ENCODE data around the gene RBM7.

Gene RBM7

GRCh38 chr11:114396916-114397315 lies 3.5 kb upstream of the RBM7 start:
- DNase-seq (ENCODE audit: low spot score), result no peak
- no peak for FAIRE-seq

- DNase-seq (ENCODE audit: low spot score), result no peak
- FAIRE-seq, result no peak
Measured at GRCh38 chr11:114397349-114397982, 3.0 kb upstream of the RBM7 start.

GRCh38 chr11:114398303-114398920 lies 2.1 kb upstream of the RBM7 start:
- DNase-seq (ENCODE audit: low spot score), result no peak
- FAIRE-seq, result no peak

DNA sequence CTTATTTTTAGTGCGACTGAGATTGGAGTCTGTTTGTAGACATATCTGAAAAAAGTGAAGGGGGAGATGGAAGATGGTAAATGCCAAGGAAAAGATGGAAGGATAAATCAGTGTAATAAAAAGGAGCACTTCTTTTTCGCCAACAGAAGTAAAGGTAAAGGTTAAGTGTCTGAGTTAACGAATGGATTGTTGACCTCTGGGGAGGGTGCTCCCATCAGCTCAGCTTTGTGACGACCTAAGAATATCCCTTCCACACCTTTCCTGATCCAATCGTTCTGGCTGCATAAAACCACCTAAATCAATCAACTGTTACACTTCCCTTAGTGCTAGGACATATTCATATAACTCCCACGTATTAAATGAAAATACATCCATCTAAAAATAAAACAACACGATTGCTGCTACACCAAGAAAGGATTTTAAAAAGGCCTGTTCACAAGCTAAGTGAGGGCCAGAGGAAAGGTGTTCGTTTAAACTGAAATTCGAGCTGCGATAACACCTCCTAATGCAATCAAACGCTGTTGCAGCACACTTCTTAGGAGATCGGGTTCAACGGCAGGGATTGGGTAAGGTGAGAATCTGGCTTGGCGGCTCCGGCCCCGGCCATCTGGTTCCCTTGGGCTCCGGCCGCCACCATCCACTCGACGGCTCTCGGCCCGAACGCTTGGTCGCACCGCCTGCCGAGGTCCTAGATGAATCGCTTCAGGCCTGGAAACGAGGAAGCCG lies 813 bp upstream of the RBM7 start:
- FAIRE-seq (no peak), DNase-seq (ENCODE audit: low spot score) (no peak)

- no peak for DNase-seq (ENCODE audit: low spot score)
- FAIRE-seq, result no peak
Measured at GRCh38 chr11:114400915-114401223, 403 bp downstream of the RBM7 start.

GRCh38 chr11:114401311-114401710 lies 845 bp downstream of the RBM7 start:
- FAIRE-seq, result no peak

DNA sequence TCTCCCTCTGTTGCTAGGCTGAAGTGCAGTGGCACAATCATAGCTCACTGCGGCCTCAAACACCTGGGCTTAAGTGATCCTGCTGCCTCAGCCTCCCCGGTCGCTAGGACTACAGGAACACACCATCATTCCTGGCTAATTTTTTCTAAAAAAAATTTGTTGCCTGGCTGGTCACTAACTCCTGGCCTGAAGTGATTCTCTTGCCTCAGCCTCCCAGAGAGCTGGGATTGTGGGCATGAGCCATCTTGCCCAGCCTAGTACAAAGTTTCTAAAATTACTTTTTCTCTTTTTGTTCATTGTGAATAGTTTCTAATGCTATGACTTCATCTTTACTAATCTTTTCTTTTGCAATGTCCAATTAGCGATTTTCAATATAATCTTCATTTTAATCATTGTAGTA lies 12.5 kb downstream of the RBM7 start:
- DNase-seq (ENCODE audit: low spot score) (no peak), FAIRE-seq (no peak)

More at GRCh38 chr11:114401311-114401710, 845 bp downstream of the RBM7 start:
- DNase-seq (ENCODE audit: low spot score), result no peak

- DNase-seq (ENCODE audit: low spot score), result no peak
- no peak for FAIRE-seq
Measured at GRCh38 chr11:114413958-114414357, 13.5 kb downstream of the RBM7 start.

GRCh38 chr11:114416441-114416961 lies 16.0 kb downstream of the RBM7 start:
- peak; percentile 9 for DNase-seq (ENCODE audit: low spot score)
- no peak for FAIRE-seq

- DNase-seq (ENCODE audit: low spot score), result no peak
- no peak for FAIRE-seq
Measured at GRCh38 chr11:114426280-114426679, 25.8 kb downstream of the RBM7 start.

GRCh38 chr11:114430290-114430689 lies 29.8 kb downstream of the RBM7 start:
- FAIRE-seq, result no peak
- DNase-seq (ENCODE audit: low spot score), result no peak

- FAIRE-seq, result no peak
Measured at GRCh38 chr11:114432893-114433292, 32.4 kb downstream of the RBM7 start.

GRCh38 chr11:114433376-114433775 lies 32.9 kb downstream of the RBM7 start:
- no peak for FAIRE-seq
- DNase-seq (ENCODE audit: low spot score), result no peak

More at GRCh38 chr11:114432893-114433292, 32.4 kb downstream of the RBM7 start:
- DNase-seq (ENCODE audit: low spot score), result no peak

GRCh38 chr11:114438303-114438702 lies 37.8 kb downstream of the RBM7 start:
- DNase-seq (ENCODE audit: low spot score) (no peak), FAIRE-seq (no peak)

DNA sequence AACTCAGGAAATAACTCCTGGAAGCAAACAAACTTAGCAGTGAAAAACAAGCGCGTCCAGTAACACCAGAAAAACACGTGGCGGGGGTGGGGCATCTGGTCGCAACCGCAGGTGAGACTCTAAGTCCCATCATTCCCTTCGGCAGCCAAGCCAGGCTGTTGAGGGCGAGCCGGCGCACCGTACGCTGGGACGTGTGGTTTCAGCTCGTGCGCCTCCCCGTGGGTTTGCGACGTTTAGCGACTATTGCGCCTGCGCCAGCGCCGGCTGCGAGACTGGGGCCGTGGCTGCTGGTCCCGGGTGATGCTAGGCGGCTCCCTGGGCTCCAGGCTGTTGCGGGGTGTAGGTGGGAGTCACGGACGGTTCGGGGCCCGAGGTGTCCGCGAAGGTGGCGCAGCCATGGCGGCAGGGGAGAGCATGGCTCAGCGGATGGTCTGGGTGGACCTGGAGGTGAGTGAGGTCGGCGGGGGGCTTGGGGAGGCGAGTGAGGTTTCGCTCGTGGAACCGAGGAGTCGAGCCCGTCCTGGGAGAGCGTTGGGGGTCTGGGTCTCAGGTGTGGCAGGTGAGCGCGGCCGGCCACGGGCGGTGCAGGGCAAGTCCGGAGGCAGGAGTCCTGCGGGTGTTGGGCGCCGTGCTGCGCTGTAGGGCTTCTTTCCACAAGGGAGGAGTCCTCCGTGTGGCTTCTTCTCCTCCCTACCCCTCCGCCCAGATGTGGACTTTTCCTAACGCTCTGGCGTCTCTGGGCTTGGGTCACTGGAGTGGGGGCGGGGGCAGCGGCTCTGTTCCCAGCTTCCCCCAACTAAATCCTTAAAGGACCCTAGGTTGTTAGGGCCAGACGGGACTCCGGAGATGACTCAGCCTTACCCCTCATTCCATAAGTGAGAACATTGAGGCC lies 39.0 kb downstream of the RBM7 start, which contains the start of gene REXO2:
REXO2 (plus strand) TSS at position 239 of the 892 bp plus-strand sequence; CDS start at position 301, 62 bp downstream.
- peak; percentile 86 for DNase-seq (ENCODE audit: low spot score)
- FAIRE-seq, result peak; percentile 72

DNA sequence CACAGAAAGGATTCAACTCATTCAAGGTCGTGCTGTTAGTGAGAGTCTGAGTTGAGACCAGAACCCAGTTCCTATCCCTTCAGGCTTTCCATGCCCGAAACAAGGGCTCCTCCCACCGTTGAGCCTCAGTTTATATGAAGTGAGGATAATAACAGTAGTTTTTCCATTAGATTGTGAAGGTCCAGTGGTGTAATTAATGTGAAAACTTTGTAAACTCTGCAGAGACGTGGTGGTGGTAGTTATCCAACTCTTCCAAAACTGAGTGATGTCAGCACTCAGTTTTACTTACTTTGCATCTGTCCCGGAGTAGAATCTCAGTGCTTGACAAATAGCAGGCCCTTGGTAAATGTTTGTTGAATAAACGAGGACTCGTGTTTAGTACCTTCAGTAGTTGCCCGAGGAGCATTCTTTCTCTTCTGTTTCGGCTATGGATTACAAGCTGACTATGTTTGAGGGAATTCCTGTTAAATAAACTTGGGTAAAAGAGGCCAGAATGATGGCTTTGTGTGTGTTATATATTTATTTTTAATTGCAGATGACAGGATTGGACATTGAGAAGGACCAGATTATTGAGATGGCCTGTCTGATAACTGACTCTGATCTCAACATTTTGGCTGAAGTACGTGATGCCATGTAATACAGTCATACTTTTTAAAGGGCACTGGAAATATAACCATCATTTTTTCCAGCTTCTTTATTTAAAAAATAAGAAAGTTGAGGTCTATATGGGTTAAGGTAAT lies 39.8 kb downstream of the RBM7 start:
- no peak for FAIRE-seq
- DNase-seq (ENCODE audit: low spot score), result no peak

GRCh38 chr11:114440971-114441763 lies 40.7 kb downstream of the RBM7 start:
- DNase-seq (ENCODE audit: low spot score) (no peak), FAIRE-seq (no peak)

DNA sequence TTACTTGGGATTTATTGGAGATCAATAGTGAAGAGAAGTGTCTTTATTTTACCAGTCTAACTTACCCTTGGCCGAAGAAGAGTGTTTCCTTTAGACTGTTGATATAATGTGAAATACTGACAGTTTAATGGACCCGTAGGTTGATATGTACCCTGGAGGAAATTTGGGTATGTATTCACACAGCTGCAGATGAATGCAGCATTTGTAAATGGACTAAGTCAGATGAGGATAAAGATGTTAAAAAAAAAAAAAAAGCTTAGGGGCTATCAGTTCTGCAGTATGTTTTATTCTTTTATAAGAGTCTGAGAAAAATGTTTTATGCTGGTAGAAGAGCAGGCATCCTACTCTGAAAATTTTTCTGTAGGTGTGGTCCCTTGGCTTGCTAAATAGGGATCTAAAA lies 41.5 kb downstream of the RBM7 start:
- DNase-seq (ENCODE audit: low spot score), result no peak
- no peak for FAIRE-seq

DNA sequence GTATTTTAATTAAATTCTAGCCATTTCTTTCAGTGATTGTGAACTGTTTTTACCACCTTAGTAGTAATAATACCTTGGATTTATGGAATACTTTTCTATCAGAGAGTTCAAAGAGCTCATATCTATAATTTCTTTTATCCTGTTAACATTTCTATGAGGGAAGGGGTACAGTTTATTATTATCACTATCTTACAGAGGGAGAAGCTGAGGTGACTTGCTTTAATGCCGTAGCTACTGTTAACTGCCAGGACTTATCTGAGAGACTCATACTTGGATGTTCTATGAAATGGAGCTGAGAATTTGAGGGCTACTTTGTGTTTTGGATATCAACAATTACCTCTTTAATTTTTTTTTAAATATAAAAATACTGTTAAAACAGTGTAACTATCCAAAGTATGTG lies 42.1 kb downstream of the RBM7 start:
- FAIRE-seq (no peak), DNase-seq (ENCODE audit: low spot score) (no peak)

DNA sequence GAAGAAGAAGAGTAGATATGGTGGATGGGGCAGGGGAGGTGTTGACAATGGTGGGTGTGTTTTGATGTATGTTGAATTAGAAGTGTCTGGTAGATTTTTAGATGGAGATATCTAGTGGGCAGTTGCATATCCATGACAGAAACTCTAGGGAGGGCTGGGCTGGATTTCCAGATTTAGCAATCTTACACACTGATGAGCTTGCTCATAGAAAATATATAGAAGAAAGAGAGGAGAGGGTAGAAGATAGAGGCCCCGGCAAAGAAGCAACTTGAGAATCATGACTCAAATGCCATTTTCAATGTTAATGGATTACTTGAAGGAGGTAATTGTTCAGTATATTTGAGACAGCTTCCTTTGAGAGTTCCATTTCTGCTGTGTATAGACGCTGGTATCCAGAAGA lies 47.0 kb downstream of the RBM7 start:
- FAIRE-seq (no peak), DNase-seq (ENCODE audit: low spot score) (no peak)

Data from RCC 7860 (cell line).